ENCODE data around the gene TRMT112.
A peak's percentile ranks its signal among the peaks of the same experiment; 100 is the strongest.

DNA sequence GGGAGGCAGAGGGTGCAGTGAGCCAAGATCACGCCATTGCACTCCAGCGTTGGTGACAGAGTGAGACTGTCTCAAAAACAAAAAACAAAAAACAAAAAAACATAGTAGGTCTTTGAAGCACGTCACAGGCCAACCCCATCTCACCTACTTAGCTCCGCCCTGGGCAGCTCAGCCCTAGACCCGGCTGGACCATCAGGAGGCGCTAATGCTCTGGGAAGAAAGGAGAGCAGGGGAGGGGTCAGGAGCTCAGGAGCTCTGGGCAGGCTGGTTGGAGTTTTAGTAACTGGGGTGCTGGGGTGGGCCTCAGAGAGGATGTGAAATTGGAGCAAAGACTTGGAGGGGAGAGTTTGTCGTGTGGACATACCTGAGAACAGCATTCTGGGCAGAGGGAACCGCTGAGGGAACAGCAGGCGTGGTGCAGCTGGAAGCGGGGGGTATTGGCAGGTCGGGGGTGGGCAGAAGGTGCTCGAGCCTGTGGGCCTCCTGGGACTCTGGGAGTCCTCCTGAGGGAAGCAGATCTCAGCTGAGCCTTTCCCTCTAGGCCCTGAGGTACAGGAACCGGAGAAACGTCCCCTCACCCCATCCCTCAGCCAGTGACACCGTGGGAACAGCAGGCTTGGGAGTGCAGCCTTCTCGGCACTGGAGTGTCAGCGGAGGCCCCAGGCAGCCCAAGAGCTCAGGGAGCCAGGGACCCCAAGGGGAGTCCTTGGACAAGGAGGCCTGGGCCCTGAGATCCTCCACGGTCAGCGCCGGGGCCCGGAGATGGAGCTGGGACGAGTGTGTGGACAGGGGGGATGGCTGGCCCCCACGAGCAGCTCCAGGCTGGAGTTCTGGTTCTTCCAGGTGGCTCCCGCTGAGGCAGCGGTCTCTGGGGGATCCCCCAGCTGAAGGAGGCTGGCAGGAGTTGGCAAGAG, 39.4 kb upstream of the TRMT112 start:
- TF ChIP-seq, protein P1, sequence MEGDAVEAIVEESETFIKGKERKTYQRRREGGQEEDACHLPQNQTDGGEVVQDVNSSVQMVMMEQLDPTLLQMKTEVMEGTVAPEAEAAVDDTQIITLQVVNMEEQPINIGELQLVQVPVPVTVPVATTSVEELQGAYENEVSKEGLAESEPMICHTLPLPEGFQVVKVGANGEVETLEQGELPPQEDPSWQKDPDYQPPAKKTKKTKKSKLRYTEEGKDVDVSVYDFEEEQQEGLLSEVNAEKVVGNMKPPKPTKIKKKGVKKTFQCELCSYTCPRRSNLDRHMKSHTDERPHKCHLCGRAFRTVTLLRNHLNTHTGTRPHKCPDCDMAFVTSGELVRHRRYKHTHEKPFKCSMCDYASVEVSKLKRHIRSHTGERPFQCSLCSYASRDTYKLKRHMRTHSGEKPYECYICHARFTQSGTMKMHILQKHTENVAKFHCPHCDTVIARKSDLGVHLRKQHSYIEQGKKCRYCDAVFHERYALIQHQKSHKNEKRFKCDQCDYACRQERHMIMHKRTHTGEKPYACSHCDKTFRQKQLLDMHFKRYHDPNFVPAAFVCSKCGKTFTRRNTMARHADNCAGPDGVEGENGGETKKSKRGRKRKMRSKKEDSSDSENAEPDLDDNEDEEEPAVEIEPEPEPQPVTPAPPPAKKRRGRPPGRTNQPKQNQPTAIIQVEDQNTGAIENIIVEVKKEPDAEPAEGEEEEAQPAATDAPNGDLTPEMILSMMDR (conservative IDR thresholded peaks at IDR 0.05 in 1 of 2, IDR thresholded peaks at IDR 0.05 in 1 of 2; ENCODE audit: extremely low read depth in 1 of 2, insufficient read depth in 1 of 2, low read depth in 1 of 2, low read length in 2 of 2) = peak; percentile 38 to 54
- TF ChIP-seq EZH2 (IDR thresholded peaks at IDR 0.05; ENCODE audit: borderline replicate concordance, low read length) = no peak
